Measurements from ENCODE around the gene TRIM49B. TPM values are rescaled to one million over a fixed set of nuclear protein-coding genes. Genes with fewer than 3 reads are reported as not detected.
"Not testable (repeated sequence)": the region's sequence is repeated elsewhere in the genome, so short reads cannot be mapped to it uniquely, and the experiment has no call there.

TRIM49B gene, protein sequence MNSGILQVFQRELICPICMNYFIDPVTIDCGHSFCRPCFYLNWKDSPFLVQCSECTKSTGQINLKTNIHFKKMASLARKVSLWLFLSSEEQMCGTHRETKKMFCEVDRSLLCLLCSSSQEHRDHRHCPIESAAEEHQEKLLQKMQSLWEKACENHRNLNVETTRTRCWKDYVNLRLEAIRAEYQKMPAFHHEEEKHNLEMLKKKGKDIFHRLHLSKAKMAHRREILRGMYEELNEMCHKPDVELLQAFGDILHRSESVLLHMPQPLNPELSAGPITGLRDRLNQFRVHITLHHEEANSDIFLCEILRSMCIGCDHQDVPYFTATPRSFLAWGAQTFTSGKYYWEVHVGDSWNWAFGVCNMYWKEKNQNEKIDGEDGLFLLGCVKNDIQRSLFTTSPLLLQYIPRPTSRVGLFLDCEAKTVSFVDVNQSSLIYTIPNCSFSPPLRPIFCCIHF
- not detected for total RNA-seq

DNA sequence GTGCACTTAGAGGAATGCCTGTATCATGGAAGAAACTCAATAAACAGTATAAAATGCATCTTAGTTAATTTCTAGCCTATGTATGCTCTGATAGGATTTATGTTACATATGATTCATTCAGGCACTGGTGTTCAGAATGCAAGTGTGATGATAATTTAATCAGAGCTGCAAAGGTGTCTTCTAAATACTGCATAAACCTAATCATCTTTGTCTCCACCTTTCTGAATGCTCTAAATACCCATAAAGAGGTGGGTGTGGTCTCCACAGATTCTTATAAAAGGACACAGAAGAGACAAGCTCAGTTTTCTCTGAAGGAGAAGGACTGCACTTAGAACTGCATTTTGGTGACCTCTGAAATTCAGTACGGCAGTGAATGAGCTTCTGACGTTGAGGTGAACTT is at the start of gene TRIM49B:
Gene TRIM49B, plus strand, starts transcription at position 301 of the 400 bp plus-strand sequence. CDS start 2,777 bp downstream, outside the sequence.
- not testable (repeated sequence) for H3K36me3 ChIP-seq; H3K27me3 ChIP-seq; H3K4me3 ChIP-seq; H3K4me1 ChIP-seq; H3K27ac ChIP-seq; DNase-seq (ENCODE audit: low spot score in 2 of 2); H3K9me3 ChIP-seq
- WGBS: 55% methylated on average over 2 of the region's 2 CpGs

GRCh38 chr11:48983785-48984184 is 44.8 kb upstream of the TRIM49B start, which contains the start of gene TRIM51G:
Gene TRIM51G (minus strand): TSS chr11:48983885. CDS start chr11:48981695, 2,190 bp downstream.
- H3K4me3 ChIP-seq; H3K27ac ChIP-seq; H3K27me3 ChIP-seq; H3K36me3 ChIP-seq; DNase-seq (ENCODE audit: low spot score in 2 of 2); H3K9me3 ChIP-seq; H3K4me1 ChIP-seq: not testable (repeated sequence)

- not testable (repeated sequence) for H3K4me1 ChIP-seq, H3K36me3 ChIP-seq
Observed at GRCh38 chr11:49048229-49048628, 19.6 kb downstream of the TRIM49B start.

DNA sequence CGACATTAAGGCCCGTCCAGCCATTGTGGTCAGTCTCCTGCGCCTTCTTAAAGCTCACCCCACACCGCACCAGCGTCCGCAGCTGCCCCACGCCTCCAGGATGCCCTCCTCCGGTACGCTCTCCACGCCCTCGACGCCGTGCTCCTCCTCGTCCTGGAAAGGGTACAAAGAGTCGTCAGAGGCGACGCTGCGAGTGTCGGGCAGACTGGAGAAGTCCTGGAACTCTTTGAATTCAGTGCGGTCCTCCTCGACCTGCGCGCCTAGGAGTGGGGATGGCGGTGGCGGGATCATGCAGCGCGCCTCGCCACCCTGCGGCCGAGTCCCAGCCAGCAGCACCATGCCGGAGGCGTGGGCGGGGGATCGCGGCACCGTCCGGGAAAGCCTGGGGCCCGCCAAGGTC is 21.2 kb downstream of the TRIM49B start:
- H3K4me1 ChIP-seq; H3K9me3 ChIP-seq; DNase-seq (ENCODE audit: low spot score in 2 of 2); H3K36me3 ChIP-seq; H3K27me3 ChIP-seq; H3K27ac ChIP-seq; H3K4me3 ChIP-seq: not testable (repeated sequence)
- whole genome bisulfite sequencing: 65% methylated on average over 36 of the region's 38 CpGs

More at GRCh38 chr11:49048229-49048628, 19.6 kb downstream of the TRIM49B start:
- not testable (repeated sequence) for H3K27ac ChIP-seq; H3K4me3 ChIP-seq; DNase-seq (ENCODE audit: low spot score in 2 of 2); H3K27me3 ChIP-seq; H3K9me3 ChIP-seq
- WGBS: 45% methylated on average over 18 of the region's 28 CpGs

DNA sequence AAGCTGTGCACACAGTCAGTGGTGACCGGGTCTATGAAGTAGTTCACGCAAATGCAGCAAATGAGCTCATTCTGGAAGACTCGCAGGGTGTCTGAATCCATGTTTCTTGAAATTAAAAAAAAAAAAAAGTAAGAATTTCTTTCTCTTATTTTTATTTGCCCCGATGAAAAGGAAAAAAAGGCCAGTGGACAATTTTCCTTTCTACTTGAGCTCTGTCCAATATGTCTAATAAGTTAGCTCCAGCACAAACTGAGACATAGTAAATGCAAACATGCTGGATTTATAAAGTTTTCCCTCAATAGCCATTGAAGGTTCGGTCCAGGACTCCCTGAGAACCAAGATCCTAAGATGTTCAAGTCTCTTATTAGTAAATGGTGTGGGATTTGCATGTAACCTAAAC is 30.4 kb downstream of the TRIM49B start, which contains the start of gene TRIM64C:
Gene TRIM64C, minus strand, starts transcription at position 101 of the 400 bp plus-strand sequence. Its CDS starts 0 bp downstream, at position 101.
- not testable (repeated sequence) for H3K4me1 ChIP-seq; H3K36me3 ChIP-seq; H3K9me3 ChIP-seq; DNase-seq (ENCODE audit: low spot score in 2 of 2); H3K27ac ChIP-seq; H3K4me3 ChIP-seq; H3K27me3 ChIP-seq
- 88% methylated on average over 5 of the region's 5 CpGs for WGBS

DNA sequence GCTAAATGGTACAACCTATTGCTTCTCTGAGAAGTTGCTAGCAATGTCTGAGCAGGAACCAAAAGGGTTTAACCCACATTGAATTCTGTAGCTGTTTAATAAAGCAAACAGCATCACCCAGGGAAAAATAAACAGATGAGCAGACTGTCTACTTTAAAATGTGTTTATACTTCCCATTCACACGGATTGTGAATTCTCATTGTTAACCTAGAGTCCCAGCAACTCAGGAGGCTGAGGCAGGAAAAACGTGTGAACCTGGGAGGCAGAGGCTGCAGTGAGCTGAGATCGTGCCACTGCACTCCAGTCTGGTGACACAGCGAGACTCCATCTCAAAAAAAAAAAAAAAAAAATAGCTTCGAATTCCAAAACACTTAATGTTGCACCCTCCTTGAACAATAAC is 41.3 kb downstream of the TRIM49B start:
- not testable (repeated sequence) for DNase-seq (ENCODE audit: low spot score in 2 of 2); H3K27me3 ChIP-seq; H3K4me1 ChIP-seq; H3K36me3 ChIP-seq; H3K9me3 ChIP-seq; H3K4me3 ChIP-seq; H3K27ac ChIP-seq
- 76% methylated on average over 5 of the region's 5 CpGs for WGBS

Other genes with a start within 250 kb of the TRIM49B start
- gene TRIM51G, start 44.9 kb upstream of the TRIM49B start, total RNA-seq: not detected
- gene TRIM64C, start 30.3 kb downstream of the TRIM49B start, total RNA-seq: not detected
- gene FOLH1, start 179.8 kb downstream of the TRIM49B start, total RNA-seq: 1 to 10 TPM in 3 of 4 donors, under 1 TPM in 1; 0.64 to 2.6 (median 1.5) TPM